GM19193 (cell line): ENCODE results near the gene IER3IP1.

Source experiments
- POLR2A ChIP-seq: IDR thresholded peaks from 4 replicates; pipeline ENCODE4 v1.6.1; 2011; ENCODE audit not compliant: insufficient read depth, insufficient read length; ENCODE audit errors: extremely low read depth

The IER3IP1 gene

GRCh38 chr18:47172476-47172875, 3.7 kb downstream of the IER3IP1 start:
- TF ChIP-seq POLR2A: no peak

GRCh38 chr18:47168913-47169312, 7.3 kb downstream of the IER3IP1 start:
- no peak for TF ChIP-seq POLR2A

GRCh38 chr18:47168509-47168908, 7.7 kb downstream of the IER3IP1 start:
- TF ChIP-seq POLR2A: no peak

- TF ChIP-seq POLR2A: no peak
Observed at GRCh38 chr18:47166294-47166693, 9.9 kb downstream of the IER3IP1 start.

- no peak for TF ChIP-seq POLR2A
Observed at GRCh38 chr18:47163241-47163640, 12.9 kb downstream of the IER3IP1 start.

- no peak for TF ChIP-seq POLR2A
Observed at GRCh38 chr18:47160256-47160655, 15.9 kb downstream of the IER3IP1 start.

- no peak for TF ChIP-seq POLR2A
Observed at GRCh38 chr18:47151439-47151838, 24.7 kb downstream of the IER3IP1 start.

- no peak for TF ChIP-seq POLR2A
Observed at GRCh38 chr18:47150824-47151366, 25.3 kb downstream of the IER3IP1 start.

GRCh38 chr18:47150029-47150823, 25.9 kb downstream of the IER3IP1 start, which contains the start of gene HDHD2:
Gene HDHD2, minus strand, starts transcription at chr18:47150500. Its CDS starts 14,061 bp downstream, at chr18:47136439.
- TF ChIP-seq POLR2A: peak; percentile 95

- TF ChIP-seq POLR2A: no peak
Observed at GRCh38 chr18:47149457-47150028, 26.6 kb downstream of the IER3IP1 start.

- no peak for TF ChIP-seq POLR2A
Observed at GRCh38 chr18:47146206-47146605, 30.0 kb downstream of the IER3IP1 start.

- no peak for TF ChIP-seq POLR2A
Observed at GRCh38 chr18:47143899-47144485, 32.2 kb downstream of the IER3IP1 start.

GRCh38 chr18:47143153-47143552, 33.0 kb downstream of the IER3IP1 start:
- no peak for TF ChIP-seq POLR2A

GRCh38 chr18:47141289-47141688, 34.9 kb downstream of the IER3IP1 start:
- TF ChIP-seq POLR2A: no peak

GRCh38 chr18:47121146-47121545, 55.0 kb downstream of the IER3IP1 start:
- no peak for TF ChIP-seq POLR2A
